ENCODE data around the gene PCGF5. TPM values are rescaled to one million over a fixed set of nuclear protein-coding genes. Genes with fewer than 3 reads are reported as not detected.

Gene PCGF5
- total RNA-seq, 1 donor from 2014 or later: 11.2 TPM

DNA sequence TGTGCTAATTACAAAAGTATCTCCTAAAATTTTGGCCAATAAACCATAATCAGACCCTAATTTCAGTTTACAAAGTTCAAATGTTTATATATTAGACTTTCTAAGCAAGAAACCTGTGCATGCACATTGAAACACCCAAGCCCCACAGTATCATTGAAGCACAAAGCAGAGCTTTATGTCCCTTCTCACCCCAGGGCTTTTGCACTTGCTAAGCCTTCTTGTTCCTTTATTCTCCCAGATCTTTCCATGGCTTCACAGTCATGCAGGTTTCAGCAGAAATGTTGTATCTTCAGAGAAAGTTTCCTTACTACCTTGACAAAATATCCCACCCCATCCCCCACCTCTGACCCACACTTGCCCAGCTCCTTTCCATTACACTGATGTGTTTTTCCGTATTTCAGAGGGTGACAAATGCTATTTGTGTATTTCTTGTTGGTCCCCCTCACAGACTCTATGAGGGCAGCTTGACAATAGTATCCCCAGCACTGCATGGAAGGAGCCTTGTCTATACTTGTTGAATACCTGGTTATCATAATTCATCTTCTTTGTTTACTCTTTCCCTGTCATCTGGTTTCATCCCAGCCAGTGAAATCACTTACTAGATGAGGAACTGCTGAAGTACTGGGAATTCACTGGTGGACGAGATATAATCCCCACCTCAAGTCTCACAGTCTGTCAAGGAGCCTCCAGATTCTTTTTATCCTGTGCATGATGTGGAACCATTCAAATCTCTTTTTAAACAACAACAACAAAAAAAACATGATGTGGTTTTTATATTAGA, 24.0 kb upstream of the PCGF5 start:
- Mint-ChIP-seq H3K36me3 (ENCODE audit: low read depth) (no peaks in the 10 kb centered on the region), H3K4me1 (no peaks in the 10 kb centered on the region), H3K27ac (ENCODE audit: unreplicated experiment) (no peak overlapping the region), H3K9me3 (peaks cover 4% of the 10 kb centered on the region), H3K4me3 (no peak overlapping the region), H3K27me3 (ENCODE audit: low read depth) (peaks cover 5% of the 10 kb centered on the region)
- TF ChIP-seq, protein P1, sequence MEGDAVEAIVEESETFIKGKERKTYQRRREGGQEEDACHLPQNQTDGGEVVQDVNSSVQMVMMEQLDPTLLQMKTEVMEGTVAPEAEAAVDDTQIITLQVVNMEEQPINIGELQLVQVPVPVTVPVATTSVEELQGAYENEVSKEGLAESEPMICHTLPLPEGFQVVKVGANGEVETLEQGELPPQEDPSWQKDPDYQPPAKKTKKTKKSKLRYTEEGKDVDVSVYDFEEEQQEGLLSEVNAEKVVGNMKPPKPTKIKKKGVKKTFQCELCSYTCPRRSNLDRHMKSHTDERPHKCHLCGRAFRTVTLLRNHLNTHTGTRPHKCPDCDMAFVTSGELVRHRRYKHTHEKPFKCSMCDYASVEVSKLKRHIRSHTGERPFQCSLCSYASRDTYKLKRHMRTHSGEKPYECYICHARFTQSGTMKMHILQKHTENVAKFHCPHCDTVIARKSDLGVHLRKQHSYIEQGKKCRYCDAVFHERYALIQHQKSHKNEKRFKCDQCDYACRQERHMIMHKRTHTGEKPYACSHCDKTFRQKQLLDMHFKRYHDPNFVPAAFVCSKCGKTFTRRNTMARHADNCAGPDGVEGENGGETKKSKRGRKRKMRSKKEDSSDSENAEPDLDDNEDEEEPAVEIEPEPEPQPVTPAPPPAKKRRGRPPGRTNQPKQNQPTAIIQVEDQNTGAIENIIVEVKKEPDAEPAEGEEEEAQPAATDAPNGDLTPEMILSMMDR (conservative IDR thresholded peaks at IDR 0.05): no peak
- no peak for DNase-seq (ENCODE audit: low read depth, low spot score)

DNA sequence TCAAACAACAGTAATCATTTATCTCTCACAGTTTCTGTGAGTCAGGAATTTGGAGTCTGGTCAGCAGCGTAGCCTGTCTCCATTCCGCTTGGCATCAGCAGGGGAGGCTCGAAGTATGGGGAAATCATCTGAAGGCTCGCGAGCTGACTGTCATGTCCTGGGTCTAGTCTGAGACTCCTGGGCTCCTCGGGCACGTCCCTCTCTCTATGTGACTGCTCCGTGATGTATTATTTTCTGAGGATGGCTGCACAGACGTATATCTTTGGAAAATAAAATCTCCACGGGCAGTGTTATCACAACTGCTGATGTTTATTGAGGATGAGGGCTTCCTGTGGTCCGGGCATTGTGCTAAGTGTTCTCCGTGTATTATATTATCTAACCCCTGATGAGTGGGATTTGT, 23.3 kb upstream of the PCGF5 start:
- H3K36me3 Mint-ChIP-seq (ENCODE audit: low read depth): no peaks in the 10 kb centered on the region

DNA sequence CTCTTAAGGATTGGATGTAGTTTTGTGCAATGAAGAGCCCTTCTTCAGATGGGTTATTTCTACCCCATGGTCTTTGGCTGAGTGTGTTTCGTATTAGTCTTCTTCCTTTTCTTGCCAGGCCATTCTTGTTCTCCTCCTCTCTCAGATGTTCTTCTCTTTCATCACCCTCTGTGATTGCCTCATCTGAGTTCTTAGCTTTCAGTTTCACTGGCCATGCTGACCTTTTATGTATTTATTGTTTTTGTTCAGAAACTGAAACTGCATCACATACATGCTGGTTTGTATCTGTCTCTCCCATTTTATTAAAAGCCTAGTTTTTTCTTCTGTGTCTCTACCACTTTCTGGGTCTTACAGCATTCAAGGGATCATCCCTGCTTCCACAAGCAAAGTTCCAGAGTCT, 21.7 kb upstream of the PCGF5 start:
- no peaks in the 10 kb centered on the region for H3K36me3 Mint-ChIP-seq (ENCODE audit: low read depth)
- TF ChIP-seq, protein P1 (conservative IDR thresholded peaks at IDR 0.05): no peak
- peaks cover 2% of the 10 kb centered on the region for H3K9me3 Mint-ChIP-seq

More for the DNA sequence above, 23.3 kb upstream of the PCGF5 start:
- TF ChIP-seq, protein P1 (conservative IDR thresholded peaks at IDR 0.05): no peak
- H3K27me3 Mint-ChIP-seq (ENCODE audit: low read depth): peaks cover 5% of the 10 kb centered on the region
- H3K27ac Mint-ChIP-seq (ENCODE audit: unreplicated experiment): no peak overlapping the region
- H3K9me3 Mint-ChIP-seq: peaks cover 4% of the 10 kb centered on the region
- H3K4me1 Mint-ChIP-seq: no peaks in the 10 kb centered on the region
- DNase-seq (ENCODE audit: low read depth, low spot score): no peak
- no peak overlapping the region for H3K4me3 Mint-ChIP-seq

DNA sequence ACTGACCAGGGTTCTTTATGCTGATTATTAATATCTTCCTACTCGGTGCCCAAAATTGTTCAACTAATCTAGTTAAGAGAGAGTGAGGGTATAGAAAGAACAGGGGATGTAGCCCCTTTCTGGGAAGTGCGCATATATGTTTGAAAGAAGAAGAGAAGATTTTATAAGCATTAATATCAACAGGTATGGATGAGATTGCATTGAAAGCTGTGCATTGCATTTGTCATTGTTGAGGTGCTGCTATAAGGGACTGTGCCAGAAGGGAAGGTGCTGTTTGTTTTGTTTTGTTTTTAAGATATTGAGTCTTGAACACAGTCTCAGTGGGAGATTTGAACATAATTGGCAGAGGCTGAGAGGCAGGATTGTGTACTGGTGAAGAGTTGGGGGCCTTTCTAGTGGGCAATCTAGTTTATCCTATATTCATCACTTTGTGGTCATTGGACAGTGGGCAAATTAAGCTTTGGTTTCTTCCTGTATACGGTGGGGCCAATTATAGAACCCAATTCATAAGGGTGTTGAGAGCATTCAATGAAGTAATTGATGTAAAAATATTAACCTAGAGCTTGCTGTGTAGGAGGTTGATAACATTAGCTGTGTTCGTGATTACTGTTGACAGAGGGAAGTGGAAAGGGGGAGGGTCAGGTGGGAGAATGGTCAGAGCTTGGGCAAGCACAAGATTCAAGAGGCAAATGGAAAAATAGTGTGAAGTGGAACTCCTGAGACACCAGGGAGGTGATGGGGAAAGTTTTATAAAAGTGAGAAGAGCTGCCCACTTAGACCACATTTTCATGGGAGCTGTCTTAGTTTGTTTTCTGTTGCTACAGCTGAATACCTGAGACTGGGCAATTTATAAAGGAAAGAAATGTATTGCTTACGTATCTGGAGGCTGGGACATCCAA, 19.9 kb upstream of the PCGF5 start:
- Mint-ChIP-seq H3K27me3 (ENCODE audit: low read depth) (peaks cover 2% of the 10 kb centered on the region), H3K27ac (ENCODE audit: unreplicated experiment) (no peak overlapping the region), H3K9me3 (no peaks in the 10 kb centered on the region), H3K4me3 (no peak overlapping the region), H3K4me1 (peaks cover 5% of the 10 kb centered on the region), H3K36me3 (ENCODE audit: low read depth) (no peaks in the 10 kb centered on the region)
- no peak for DNase-seq (ENCODE audit: low read depth, low spot score)
- TF ChIP-seq, protein P1 (conservative IDR thresholded peaks at IDR 0.05): no peak

More for the DNA sequence above, 21.7 kb upstream of the PCGF5 start:
- no peak overlapping the region for H3K4me3 Mint-ChIP-seq
- no peak for DNase-seq (ENCODE audit: low read depth, low spot score)
- H3K27me3 Mint-ChIP-seq (ENCODE audit: low read depth): peaks cover 3% of the 10 kb centered on the region
- H3K27ac Mint-ChIP-seq (ENCODE audit: unreplicated experiment): no peak overlapping the region
- H3K4me1 Mint-ChIP-seq: no peaks in the 10 kb centered on the region

DNA sequence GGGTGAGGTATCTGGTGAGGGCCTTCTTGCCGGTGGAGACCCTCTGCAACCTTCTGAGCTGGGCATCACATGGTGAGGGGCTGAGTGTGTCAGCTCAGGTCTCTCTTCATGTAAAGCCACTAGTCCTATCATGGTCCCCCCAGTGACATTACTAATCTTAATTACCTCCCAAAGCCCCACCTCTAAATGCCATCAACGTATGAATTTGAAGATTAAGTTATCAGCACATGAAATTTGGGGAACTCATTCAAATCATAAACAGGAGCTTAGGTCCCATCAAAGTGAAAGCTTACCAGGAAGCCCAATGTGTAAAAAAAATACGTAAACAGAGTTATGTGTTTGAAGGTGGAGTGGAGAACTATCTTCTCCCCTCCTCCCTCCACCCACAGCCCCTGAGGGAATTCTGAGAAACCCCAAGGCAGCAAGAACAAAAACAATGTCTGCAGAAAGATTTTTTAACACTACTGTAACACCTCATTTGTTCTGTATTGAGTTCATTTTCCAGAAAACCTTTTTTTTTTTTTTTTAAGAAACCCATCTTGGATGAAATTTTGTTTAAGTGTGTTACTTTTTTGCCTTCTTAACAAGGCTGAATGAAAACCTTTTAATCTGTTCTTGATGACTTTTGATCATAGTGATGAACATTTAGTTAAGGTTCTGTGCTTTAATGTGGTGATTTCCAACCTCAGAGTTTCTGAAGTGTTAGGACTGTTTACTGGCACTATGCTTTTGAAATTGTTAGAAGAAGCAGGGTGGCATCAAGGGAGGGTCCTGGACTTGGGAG, 19.1 kb upstream of the PCGF5 start:
- DNase-seq (ENCODE audit: low read depth, low spot score): no peak
- Mint-ChIP-seq H3K27ac (ENCODE audit: unreplicated experiment) (no peak overlapping the region), H3K4me3 (no peak overlapping the region), H3K36me3 (ENCODE audit: low read depth) (no peaks in the 10 kb centered on the region), H3K4me1 (peaks cover 5% of the 10 kb centered on the region), H3K27me3 (ENCODE audit: low read depth) (peaks cover 2% of the 10 kb centered on the region), H3K9me3 (no peaks in the 10 kb centered on the region)
- TF ChIP-seq, protein P1 (conservative IDR thresholded peaks at IDR 0.05): no peak
